GM18861 (cell line): ENCODE data around the gene SIPA1L3.

Source experiments
- ATAC-seq: cut with Tn5 transposase; IDR thresholded peaks from one replicate; pipeline ENCODE4 v1.9.1; 2021; ENCODE audit not compliant: unreplicated experiment

The SIPA1L3 gene

DNA sequence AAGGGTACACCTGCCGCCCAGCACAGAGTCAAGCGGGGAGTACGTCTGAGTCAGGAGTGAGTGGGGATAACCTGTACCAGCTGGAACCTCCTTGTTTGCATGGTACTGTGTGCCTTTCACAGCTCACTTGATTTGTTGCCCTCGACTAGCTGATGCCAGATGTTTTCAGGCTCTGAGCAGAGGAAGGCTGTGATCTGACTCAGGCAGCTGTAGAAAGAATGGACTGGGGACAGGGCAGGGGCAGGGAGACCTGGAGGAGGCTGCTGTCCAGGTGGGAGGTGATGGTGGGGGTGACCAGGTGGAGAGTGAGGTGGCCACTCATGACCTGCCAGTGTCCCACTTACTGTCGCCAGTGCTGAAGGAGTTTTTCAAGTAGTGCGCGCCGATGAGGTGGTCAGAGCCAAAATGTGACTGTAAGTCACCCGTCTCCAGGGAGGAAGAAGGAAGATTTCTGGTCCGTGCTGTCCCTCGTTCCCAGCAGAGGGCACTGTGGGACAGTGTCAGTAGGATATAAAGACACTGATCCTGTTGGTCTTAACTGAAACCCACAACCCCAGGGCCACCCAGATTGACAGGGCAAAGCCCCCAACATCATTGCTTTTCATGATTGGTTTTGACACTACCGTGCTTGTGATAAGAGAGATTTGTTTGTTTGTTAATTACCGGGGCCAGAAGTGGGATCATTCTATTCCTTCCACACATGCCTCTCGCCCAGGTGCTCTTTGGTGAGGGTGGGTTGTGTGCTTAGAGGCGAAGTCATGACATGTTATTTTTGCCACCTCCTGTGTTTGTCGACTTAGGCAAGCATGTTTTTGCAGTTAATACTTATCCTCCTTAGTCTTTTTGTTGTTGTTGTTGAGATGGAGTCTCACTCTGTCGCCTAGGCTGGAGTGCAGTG, 188.7 kb downstream of the SIPA1L3 start:
- no peak for ATAC-seq

DNA sequence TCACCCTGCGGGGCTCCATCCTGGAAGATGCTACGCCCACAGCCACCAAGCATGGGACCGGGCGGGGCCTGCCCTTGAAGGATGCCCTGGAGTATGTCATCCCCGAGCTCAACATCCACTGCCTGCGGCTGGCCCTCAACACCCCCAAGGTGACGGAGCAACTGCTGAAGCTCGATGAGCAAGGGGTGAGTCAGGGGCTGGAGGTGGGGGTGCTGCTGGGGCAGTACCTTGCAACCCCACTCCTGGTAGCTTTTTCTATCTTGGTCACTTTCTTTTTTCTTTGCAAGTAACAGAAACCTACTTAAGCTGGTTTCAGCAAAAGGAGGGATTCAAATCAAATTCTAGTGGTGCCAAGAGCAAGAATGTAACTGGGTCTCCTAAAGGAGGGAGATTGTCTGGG, 193.0 kb downstream of the SIPA1L3 start:
- ATAC-seq: no peak

DNA sequence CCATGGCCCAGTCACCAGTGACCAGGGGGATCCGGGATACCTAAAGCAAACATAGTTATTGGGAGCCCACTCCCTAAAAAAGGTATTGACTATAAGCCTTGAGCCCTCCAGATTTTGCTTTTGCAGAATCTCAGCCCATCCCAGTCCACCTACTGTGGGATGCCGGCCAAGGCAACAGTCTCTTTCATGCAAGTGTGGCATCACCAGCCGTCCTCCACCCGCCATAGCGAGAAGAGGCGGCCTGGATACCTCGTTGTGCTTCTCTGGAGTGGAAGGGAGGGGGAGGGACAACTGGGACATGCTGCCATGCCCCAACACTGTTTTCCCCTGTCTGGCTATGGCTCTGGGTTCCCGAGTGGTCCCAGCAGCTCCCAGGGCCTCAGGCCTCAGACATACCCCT, 193.6 kb downstream of the SIPA1L3 start:
- ATAC-seq: no peak

DNA sequence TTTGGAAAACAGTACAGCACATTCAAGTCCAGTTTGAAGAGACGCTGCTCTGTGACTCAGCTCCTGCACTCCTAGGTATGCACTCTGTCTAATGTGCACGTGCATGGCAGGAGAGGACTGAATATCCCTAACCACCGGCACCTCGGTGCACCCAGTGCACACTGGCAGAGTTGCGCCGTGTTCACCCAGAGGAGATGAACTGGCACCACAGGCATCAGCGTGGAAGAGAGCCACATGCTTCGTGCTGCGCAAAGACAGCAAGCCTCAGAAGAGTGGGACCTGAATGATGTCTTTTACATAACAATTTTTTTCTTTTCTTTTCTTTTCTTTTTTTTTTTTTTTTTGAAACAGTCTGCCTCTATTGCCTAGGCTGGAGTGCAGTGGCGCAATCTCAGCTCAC, 194.7 kb downstream of the SIPA1L3 start:
- no peak for ATAC-seq

DNA sequence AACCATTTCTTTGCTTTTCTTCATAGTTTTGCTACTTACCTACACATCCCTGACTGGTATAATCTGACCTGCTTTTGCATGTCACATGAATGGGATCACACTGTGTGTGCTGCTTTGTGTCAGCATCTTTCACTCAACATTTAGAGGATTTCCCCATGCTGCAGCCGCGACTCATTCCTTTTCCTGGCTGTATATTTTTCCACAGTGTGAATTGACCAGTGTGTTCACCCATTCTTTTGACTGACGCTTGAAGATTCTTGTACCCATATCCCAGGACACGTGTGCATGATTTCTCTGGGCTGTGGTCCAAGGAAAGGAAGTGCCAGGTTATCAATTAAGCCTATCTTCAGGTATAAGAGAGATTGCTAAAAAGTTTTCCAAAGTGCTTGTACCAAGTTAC, 198.6 kb downstream of the SIPA1L3 start:
- no peak for ATAC-seq

DNA sequence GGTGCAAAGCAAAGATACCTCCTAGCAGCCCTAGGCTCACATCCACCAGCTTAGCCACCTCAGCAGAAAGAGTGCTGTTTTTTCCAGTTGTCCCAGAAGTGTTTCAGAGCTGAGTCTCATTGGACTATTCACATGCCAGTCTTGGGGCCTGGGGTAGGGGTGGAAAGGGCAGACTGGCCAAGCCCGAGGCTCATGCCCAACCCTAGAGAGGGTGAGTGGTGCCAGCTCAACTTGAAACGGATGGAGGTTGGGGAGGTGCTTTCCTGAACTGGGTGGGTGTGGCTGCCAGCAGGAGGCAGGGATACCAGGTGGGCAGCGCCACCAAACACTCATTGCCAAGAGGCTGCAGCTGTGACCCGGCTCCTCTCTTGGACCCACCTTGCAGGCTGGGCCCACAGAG, 200.1 kb downstream of the SIPA1L3 start:
- no peak for ATAC-seq

DNA sequence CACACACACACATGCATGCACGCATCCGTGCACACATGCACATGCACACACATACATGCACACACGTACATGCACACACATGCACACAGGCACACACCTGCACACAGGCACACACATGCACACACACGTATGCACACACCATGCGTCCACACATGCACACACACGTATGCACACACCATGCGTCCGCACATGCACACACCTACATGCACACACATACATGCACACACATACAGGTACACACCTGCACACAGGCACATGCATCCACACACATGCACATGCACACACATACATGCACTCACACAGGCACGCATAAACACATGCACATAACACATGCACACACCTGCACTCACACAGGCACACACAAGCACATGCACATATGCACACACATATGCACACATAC, 204.9 kb downstream of the SIPA1L3 start:
- no peak for ATAC-seq

DNA sequence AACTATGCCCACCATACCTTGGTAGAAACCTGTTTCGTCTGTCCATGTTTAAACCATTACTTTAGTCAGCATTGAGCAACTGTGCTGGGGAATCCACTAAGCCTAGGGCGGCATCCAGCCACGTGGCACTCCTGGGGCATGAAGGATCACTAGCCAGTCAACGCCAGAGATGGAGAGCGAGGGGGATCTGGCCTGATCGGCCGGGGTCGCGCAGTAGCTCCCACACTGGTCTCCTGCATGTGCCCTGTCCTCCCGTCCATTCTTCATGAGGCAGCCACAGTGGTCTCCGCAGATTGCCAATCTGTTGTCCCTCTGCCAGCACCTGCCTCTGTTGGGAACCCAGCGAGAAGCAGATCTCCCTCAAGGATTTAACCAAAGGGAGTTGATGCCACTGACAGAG, 207.6 kb downstream of the SIPA1L3 start:
- ATAC-seq: no peak

DNA sequence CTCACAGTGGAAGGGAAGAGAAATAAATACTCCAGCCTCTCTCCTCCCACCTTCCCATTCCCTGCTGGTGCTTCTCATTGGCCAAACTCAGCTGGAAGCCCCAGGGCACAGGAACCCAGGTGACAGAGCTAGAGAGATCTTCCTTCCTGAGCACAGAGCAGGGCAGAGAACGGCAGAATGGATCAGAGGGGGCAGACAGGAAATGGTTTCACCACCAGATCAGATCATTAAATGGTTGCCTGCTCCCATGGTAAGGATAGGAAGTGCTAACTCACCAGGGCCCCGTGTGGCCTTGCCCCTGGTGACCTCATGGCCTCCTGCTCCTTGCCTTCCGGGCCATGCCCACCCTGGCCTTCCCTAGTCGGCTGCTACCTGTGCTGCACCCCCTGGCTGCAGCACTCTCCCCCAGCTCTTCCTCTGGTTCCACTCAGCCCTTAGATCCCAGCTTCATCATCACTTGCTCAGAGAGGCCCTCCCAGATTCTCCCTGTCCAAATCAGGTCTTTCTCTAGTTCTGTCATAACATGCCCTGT, 208.3 kb downstream of the SIPA1L3 start:
- ATAC-seq: no peak

DNA sequence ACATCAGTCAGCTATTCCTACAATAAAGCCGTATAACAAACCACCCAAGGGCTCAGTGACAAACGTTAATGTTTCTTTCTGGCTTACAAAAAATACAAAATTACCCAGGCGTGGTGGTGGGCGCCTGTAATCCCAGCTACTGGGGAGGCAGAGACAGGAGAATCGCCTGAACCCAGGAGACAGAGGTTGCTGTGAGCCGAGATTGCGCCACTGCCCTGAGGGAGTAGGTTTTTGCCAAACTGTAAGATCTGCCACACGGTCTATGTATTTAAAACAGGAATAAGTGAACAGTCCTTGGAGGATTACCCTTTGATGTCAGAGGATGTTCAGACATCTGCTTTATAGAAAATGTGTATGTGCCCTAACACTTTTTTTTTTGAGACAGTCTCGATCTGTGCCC, 211.2 kb downstream of the SIPA1L3 start:
- ATAC-seq: no peak

DNA sequence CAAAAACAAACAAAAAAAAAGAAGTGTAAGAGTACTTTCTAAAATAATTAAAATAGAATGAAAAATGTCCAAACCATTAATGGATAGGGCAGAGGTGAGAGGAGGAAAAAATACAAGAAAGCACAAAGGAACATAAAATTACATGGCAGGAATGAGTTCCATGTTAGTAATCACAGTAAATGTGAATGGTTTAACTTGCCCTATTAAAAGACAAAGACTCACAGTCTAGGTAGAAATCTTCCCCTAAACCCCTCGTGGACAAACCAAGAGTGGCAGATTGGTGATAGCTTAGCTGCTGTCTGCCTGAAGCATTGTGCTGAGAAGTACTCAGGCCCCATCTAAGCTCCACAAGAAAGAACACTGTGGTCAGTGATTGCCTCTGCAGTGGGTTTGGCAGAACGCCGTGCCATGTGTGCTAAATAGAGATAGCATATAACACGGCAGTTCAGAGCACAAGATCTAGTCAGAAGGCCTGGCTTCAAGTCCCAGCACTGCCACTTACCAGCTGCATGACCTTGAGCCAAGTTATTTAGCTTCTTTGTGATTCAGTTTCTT, 213.5 kb downstream of the SIPA1L3 start:
- ATAC-seq: no peak

DNA sequence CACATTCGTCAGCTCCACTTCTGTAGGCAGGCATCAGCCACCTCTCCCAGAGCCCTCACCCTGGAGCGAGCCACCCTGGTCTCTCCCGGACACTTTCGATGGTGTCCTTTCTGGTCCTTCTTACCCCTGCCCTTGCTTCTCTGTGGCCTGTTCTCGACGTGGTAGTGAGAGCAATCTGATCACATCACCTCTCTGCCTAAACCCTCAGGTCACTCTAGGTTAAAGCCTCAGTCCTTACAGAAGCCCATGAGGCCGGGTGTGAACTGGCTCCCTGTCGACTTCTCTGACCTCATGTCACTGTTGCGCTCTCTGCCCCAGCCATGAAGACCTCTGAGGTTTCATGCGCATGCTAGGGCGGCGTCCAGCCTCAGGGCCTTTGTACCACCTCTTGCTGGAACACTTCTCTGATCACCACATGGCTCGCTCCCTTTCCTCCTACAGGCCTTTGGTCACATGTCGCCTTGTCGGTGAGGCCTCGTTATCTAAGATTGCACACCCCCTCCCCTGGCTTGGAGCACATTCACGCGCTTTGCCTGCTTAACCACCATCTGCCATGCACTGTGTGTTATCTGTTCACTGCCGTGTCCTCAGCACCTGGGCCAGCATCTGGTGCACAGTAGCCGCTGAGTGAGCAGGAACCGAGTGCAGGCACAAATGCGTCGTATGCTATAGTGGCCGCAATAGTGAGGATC, 215.5 kb downstream of the SIPA1L3 start:
- no peak for ATAC-seq

DNA sequence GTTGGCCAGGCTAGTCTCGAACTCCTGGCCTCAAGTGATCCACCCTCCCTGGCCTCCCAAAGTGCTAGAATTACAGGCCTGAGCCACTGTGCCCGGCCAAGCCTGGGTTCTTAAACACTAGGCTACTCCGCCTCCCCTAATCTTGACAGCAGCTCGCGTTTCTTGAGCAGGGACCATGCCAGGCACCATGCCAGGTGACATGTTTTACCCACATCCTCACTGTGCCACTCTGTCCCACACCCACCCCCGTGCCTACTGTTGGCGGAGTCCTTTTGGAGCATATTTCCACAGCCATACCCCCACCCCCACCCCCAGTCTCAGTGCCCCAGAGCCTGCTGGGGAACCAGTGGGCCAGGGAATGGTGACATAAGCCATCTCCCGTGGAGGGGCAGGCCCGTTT, 218.2 kb downstream of the SIPA1L3 start:
- ATAC-seq: no peak

DNA sequence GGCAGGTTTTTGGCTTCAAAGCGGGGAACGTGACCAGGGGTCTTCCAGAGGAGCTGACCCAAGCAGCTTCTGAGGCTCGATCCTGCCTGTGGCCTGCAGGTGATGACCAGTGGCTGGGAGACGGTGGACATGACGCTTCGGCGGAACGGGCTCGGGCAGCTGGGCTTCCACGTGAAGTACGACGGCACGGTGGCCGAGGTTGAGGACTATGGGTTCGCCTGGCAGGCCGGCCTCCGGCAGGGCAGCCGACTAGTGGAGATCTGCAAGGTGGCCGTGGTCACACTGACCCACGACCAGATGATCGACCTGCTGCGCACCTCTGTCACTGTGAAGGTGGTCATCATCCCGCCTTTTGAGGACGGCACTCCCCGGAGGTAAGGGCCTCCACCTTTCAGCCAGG, 223.4 kb downstream of the SIPA1L3 start:
- ATAC-seq: no peak

DNA sequence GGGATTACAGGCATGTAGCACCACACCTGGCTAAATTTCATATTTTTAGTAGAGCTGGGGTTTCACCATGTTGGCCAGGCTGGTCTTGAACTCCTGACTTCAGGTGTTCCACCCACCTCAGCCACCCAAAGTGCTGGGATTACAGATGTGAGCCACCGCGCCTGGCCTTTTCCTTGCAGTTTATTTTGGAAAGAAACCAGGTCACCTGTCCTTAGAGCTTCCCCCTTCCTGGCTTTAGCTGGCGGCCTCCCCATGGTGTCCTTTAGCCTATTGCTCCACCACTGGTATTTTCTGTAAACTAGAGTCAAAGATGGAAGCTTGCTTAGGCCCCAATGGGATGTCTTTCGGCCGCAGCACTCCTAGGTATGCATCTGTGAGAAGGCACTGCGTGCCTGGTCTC, 225.8 kb downstream of the SIPA1L3 start:
- no peak for ATAC-seq

DNA sequence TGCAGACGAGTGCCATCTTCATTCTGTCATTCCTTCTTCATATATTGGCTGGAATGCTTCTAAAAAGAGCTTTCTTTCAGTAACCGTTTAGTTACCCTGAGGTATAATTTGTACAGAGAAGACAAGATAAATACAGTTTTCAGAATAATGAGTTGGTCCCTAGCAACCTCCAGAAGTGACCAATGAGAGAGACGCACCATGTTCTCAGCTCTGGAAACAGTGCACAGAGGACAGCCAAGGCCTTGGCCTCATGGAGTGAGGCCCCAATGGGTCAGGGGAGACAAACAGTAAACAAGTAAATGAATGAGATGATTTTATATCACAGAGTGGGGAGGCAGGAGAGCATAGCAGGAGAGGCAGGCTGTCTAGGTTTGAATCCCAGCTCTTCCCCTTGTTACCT, 226.3 kb downstream of the SIPA1L3 start:
- ATAC-seq: no peak

DNA sequence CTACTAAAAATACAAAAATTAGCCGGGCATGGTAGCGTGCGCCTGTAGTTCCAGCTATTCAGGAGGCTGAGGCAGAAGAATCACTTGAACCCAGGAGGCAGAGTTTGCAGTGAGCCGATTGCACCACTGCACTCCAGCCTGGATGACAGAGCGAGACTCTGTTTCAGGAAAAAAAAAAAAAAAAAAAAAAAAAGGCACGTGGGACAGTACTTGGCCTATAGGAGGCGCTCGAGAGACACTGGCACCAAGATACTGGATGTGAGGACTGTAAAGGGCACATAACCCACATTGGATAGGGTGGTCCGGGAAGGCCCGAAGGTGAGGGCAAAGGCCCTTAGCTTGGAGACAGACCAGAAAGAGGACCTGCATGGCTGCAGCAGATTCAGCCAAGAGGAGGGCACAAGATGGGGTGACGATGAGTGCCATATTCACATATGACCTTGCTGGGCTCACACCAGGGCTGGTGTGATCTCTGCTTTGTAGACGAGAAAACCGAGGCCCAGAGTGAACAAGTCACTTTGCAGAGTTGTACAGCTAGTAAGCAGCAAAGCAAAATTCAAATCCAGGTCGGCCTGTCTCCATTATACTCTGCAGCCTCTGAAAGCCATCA, 227.6 kb downstream of the SIPA1L3 start:
- no peak for ATAC-seq

DNA sequence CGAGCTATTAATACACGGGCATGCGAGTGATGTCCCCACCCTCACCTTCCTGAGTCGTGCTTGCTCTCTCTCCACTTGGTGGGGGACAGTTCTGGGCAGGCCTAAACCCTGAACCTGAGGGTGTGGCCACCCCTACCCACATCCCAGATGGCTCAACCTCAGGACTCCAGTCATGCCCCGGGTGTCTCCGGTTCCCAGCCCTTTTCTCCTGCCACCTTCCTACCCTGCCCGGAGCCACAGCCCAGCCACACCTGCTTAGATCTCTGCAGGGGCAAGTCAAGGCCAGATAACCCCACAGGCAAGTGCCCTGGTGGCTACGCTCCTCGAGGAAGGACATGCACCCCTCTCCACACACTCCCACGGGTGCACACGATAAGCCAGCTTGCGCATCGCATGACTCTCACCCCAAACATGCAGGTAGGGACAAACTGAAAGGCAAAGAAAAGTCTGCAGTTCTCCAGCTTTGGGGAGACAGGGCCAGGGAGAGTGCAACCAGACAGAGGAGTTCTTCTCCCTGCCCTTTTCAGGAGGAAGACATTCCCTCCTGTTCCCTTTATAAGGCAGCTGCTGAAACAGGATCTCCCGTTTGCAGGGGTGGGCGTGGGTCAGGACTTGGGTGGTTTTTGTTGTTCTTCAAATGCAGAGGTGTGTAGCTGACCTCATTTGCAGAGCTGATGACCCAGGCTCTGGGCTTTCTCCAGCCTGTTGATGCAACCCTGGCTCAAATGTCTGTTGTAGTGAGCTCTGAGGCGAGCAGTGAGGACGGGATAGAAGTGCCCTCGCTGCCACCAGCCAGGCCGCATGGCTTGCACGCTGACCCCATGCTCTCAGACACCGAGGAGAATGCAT, 228.4 kb downstream of the SIPA1L3 start:
- ATAC-seq: no peak

DNA sequence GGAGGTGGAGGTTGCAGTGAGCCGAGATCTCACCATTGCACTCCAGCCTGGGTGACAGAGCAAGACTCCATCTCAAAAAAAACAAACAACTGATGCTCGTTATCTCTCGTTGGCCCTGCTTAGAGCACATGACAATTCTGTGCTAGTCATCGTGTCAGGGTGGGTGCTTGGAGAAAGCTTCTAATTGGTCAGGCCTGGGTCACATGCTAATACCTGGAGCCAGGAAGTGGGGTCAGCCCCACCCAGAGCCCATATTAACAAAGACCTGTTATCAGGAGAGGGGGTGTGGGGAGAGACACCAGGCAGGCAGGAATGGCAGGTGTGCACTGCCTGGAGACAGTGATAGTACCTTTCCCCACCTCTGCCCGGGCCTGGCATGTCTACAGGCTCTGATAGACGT, 232.1 kb downstream of the SIPA1L3 start:
- ATAC-seq: no peak

DNA sequence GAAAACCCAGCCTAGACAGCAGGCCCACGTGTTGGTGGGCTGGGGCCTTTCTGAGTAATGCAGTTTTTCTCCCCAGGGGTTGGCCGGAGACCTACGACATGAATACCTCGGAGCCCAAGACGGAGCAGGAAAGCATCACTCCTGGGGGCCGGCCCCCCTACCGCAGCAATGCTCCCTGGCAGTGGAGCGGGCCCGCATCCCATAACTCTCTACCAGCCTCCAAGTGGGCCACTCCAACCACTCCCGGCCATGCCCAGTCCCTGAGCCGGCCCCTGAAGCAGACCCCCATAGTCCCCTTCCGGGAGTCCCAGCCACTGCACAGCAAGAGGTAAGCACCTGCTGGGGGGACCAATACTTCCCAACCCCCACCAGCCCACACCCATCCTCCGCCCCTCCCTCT, 234.1 kb downstream of the SIPA1L3 start:
- no peak for ATAC-seq
